Neural progenitor cell (in vitro differentiated cells): Measurements from ENCODE around the gene MMP12. TPM values are rescaled to one million over a fixed set of nuclear protein-coding genes. Genes with fewer than 3 reads are reported as not detected.

Source experiments
- DNase-seq: peaks from one replicate; pipeline ENCODE4 v3.0.0-alpha.2; 2016; ENCODE audit warnings: low spot score
- H2AFZ ChIP-seq: fragments of 200-600 bp; sonication (generic); replicated peaks from 2 replicates; pipeline ENCODE4 v1.6.1; 2016; ENCODE audit warnings: antibody characterized with exemption
- H3F3A ChIP-seq: fragments of 200-600 bp; sonication (generic); 2 replicates; pipeline ENCODE4 v1.6.1; 2016; ENCODE audit warnings: antibody characterized with exemption, low read depth
- H3K27ac ChIP-seq: fragments of 200-600 bp; sonication (generic); 2 replicates; pipeline ENCODE4 v1.5.1; 2016; ENCODE audit warnings: mild to moderate bottlenecking
- H3K27me3 ChIP-seq: fragments of 200-600 bp; sonication (generic); 2 replicates; pipeline ENCODE4 v1.6.1; 2016; ENCODE audit warnings: mild to moderate bottlenecking, moderate library complexity
- H3K36me3 ChIP-seq: fragments of 200-600 bp; sonication (generic); 2 replicates; pipeline ENCODE4 v1.5.1; 2016
- H3K4me1 ChIP-seq: fragments of 200-600 bp; sonication (generic); 2 replicates; pipeline ENCODE4 v1.6.1; 2016; ENCODE audit warnings: mixed run types
- H3K4me2 ChIP-seq: fragments of 200-600 bp; sonication (generic); 2 replicates; pipeline ENCODE4 v1.6.1; 2016
- H3K4me3 ChIP-seq: fragments of 200-600 bp; sonication (generic); 2 replicates; pipeline ENCODE4 v1.5.1; 2016
- H3K79me2 ChIP-seq: fragments of 200-600 bp; sonication (generic); 2 replicates; pipeline ENCODE4 v1.6.1; 2016; ENCODE audit warnings: low read depth
- H3K9ac ChIP-seq: fragments of 200-600 bp; sonication (generic); 2 replicates; pipeline ENCODE4 v1.6.1; 2016
- H3K9me3 ChIP-seq: fragments of 200-600 bp; sonication (generic); 2 replicates; pipeline ENCODE4 v1.5.1; 2016; ENCODE audit warnings: low read depth
- H4K20me1 ChIP-seq: fragments of 200-600 bp; sonication (generic); 2 replicates; pipeline ENCODE4 v1.6.1; 2016; ENCODE audit warnings: low read depth
- H3K27ac Mint-ChIP-seq: 3 replicates; pipeline ENCODE4 v1.8.0; 2021; ENCODE audit warnings: mixed read lengths
- H3K27me3 Mint-ChIP-seq: 2 replicates; pipeline ENCODE4 v1.8.0; 2022; ENCODE audit warnings: low read depth, mild to moderate bottlenecking, inconsistent platforms, moderate library complexity, mixed read lengths; ENCODE audit not compliant: insufficient read depth
- H3K36me3 Mint-ChIP-seq: 3 replicates; pipeline ENCODE4 v1.8.0; 2021; ENCODE audit warnings: mixed read lengths
- H3K4me1 Mint-ChIP-seq: 3 replicates; pipeline ENCODE4 v1.8.0; 2021; ENCODE audit warnings: mixed read lengths
- H3K4me3 Mint-ChIP-seq: 3 replicates; pipeline ENCODE4 v1.8.0; 2021; ENCODE audit warnings: mild to moderate bottlenecking, moderate library complexity, mixed read lengths
- H3K9me3 Mint-ChIP-seq: 3 replicates; pipeline ENCODE4 v1.8.0; 2020; ENCODE audit warnings: mixed read lengths
- CTCF ChIP-seq: fragments of 200-600 bp; sonication (generic); IDR thresholded peaks from 2 replicates; pipeline ENCODE4 v1.5.1; 2017; ENCODE audit warnings: antibody characterized with exemption, mild to moderate bottlenecking
- EZH2 ChIP-seq: fragments of 200-600 bp; sonication (generic); IDR thresholded peaks from 2 replicates; pipeline ENCODE4 v1.6.1; 2017; ENCODE audit warnings: antibody characterized with exemption, mild to moderate bottlenecking, moderate library complexity
- EZH2phosphoT487 ChIP-seq: fragments of 200-600 bp; sonication (generic); IDR thresholded peaks from 2 replicates; pipeline ENCODE4 v1.6.1; 2017; ENCODE audit warnings: antibody characterized with exemption
- total RNA-seq: library from RNA; depleted of rRNA; stranded (reverse); fragments of >200 nt; gene quantifications from 2 replicates; pipeline ENCODE4 v1.2.3, GENCODE V29; 2015; ENCODE audit warnings: low replicate concordance

Gene MMP12
- total RNA-seq, 1 donor from 2014 or later, result not detected

- no peaks in the 10 kb centered on the region for H3K36me3 Mint-ChIP-seq
- TF ChIP-seq CTCF (no peak), EZH2 (no peak), EZH2phosphoT487 (no peak)
Observed at GRCh38 chr11:102864724-102865123, 10.1 kb downstream of the MMP12 start.

GRCh38 chr11:102853956-102854355, 20.8 kb downstream of the MMP12 start:
- Mint-ChIP-seq H3K9me3 (no peaks in the 10 kb centered on the region), H3K27me3 (no peaks in the 10 kb centered on the region), H3K27ac (no peak overlapping the region), H3K4me3 (no peak overlapping the region), H3K4me1 (no peaks in the 10 kb centered on the region), H3K36me3 (no peaks in the 10 kb centered on the region)
- Histone ChIP-seq H3K9ac (no peak overlapping the region), H3K36me3 (no peaks in the 10 kb centered on the region), H3K9me3 (no peaks in the 10 kb centered on the region), H3K79me2 (no peaks in the 10 kb centered on the region), H3F3A (no peaks in the 10 kb centered on the region), H3K4me1 (no peaks in the 10 kb centered on the region), H2AFZ (no peak overlapping the region), H3K4me3 (no peak overlapping the region), H4K20me1 (no peaks in the 10 kb centered on the region), H3K27ac (no peak overlapping the region), H3K4me2 (no peak overlapping the region), H3K27me3 (no peaks in the 10 kb centered on the region)
- TF ChIP-seq CTCF, result no peak
- TF ChIP-seq EZH2phosphoT487, result no peak
- no peak for TF ChIP-seq EZH2
- no peak for DNase-seq

More at GRCh38 chr11:102864724-102865123, 10.1 kb downstream of the MMP12 start:
- Histone ChIP-seq H3K9me3 (no peaks in the 10 kb centered on the region), H3K27me3 (no peaks in the 10 kb centered on the region), H3K27ac (no peak overlapping the region), H3K9ac (no peak overlapping the region), H3K4me3 (no peak overlapping the region), H3K4me2 (no peak overlapping the region), H3K4me1 (no peaks in the 10 kb centered on the region), H3K36me3 (no peaks in the 10 kb centered on the region), H3K79me2 (no peaks in the 10 kb centered on the region), H4K20me1 (no peaks in the 10 kb centered on the region), H3F3A (no peaks in the 10 kb centered on the region), H2AFZ (no peak overlapping the region)
- Mint-ChIP-seq H3K27me3 (no peaks in the 10 kb centered on the region), H3K4me1 (no peaks in the 10 kb centered on the region), H3K9me3 (no peaks in the 10 kb centered on the region), H3K4me3 (no peak overlapping the region), H3K27ac (no peak overlapping the region)
- no peak for DNase-seq

GRCh38 chr11:102853055-102853454, 21.7 kb downstream of the MMP12 start:
- no peaks in the 10 kb centered on the region for H3K27me3 Mint-ChIP-seq
- no peak for DNase-seq

More at GRCh38 chr11:102853055-102853454, 21.7 kb downstream of the MMP12 start:
- Histone ChIP-seq H3F3A (no peaks in the 10 kb centered on the region), H3K9ac (no peak overlapping the region), H3K27ac (no peak overlapping the region), H3K9me3 (no peaks in the 10 kb centered on the region), H2AFZ (no peak overlapping the region), H3K4me2 (no peak overlapping the region), H4K20me1 (no peaks in the 10 kb centered on the region), H3K27me3 (no peaks in the 10 kb centered on the region), H3K4me3 (no peak overlapping the region), H3K4me1 (no peaks in the 10 kb centered on the region), H3K79me2 (no peaks in the 10 kb centered on the region), H3K36me3 (no peaks in the 10 kb centered on the region)
- no peaks in the 10 kb centered on the region for H3K36me3 Mint-ChIP-seq
- no peak for TF ChIP-seq EZH2
- TF ChIP-seq EZH2phosphoT487, result no peak
- no peak for TF ChIP-seq CTCF
- H3K4me3 Mint-ChIP-seq, result no peak overlapping the region
- no peak overlapping the region for H3K27ac Mint-ChIP-seq
- no peaks in the 10 kb centered on the region for H3K4me1 Mint-ChIP-seq
- no peaks in the 10 kb centered on the region for H3K9me3 Mint-ChIP-seq
